Stimulated activated effector memory CD8-positive, alpha-beta T cell treated with anti-CD3 and anti-CD28 coated beads, Interleukin-12 subunit alpha, Interleukin-12 subunit beta, amount 100 ng/mL, for 72 hours (primary cell): ENCODE results near the gene DMRTB1.

Experiments
- ATAC-seq: fragments of 150-1000 bp; cut with Tn5 transposase; 2 replicates; pipeline ENCODE4 v1.10.0; 2021
- DNase-seq, 2 donors: peaks; one replicate each; pipeline ENCODE4 v3.0.0; 2021 to 2022; ENCODE audit warnings: low spot score in 2 of 2
- H3K27ac Mint-ChIP-seq: one replicate; pipeline ENCODE4 v1.8.0; 2022; ENCODE audit warnings: mild to moderate bottlenecking, mixed read lengths
- H3K36me3 Mint-ChIP-seq: one replicate; pipeline ENCODE4 v1.8.0; 2022; ENCODE audit warnings: mild to moderate bottlenecking, mixed read lengths
- H3K4me1 Mint-ChIP-seq: one replicate; pipeline ENCODE4 v1.8.0; 2022; ENCODE audit warnings: mixed read lengths
- H3K4me3 Mint-ChIP-seq: one replicate; pipeline ENCODE4 v1.8.0; 2022; ENCODE audit warnings: mild to moderate bottlenecking, mixed read lengths
- H3K9me3 Mint-ChIP-seq: one replicate; pipeline ENCODE4 v1.8.0; 2022; ENCODE audit warnings: mixed read lengths

DMRTB1 gene

GRCh38 chr1:53468374-53468773, 9.2 kb downstream of the DMRTB1 start:
- Mint-ChIP-seq H3K9me3 (no peaks in the 10 kb centered on the region), H3K27ac (no peak overlapping the region), H3K36me3 (no peaks in the 10 kb centered on the region), H3K4me1 (peaks cover 5% of the 10 kb centered on the region), H3K4me3 (no peak overlapping the region)
- ATAC-seq (no peak), DNase-seq (no peak)

GRCh38 chr1:53469373-53469772, 10.2 kb downstream of the DMRTB1 start:
- Mint-ChIP-seq H3K27ac (no peak overlapping the region), H3K4me3 (no peak overlapping the region), H3K9me3 (no peaks in the 10 kb centered on the region), H3K36me3 (no peaks in the 10 kb centered on the region), H3K4me1 (peaks cover 5% of the 10 kb centered on the region)
- no peak for DNase-seq
- no peak for ATAC-seq

GRCh38 chr1:53470155-53470554, 11.0 kb downstream of the DMRTB1 start:
- ATAC-seq (no peak), DNase-seq (no peak)
- no peak overlapping the region for H3K4me3 Mint-ChIP-seq
- peaks cover 5% of the 10 kb centered on the region for H3K4me1 Mint-ChIP-seq
- no peaks in the 10 kb centered on the region for H3K9me3 Mint-ChIP-seq
- no peak overlapping the region for H3K27ac Mint-ChIP-seq
- no peaks in the 10 kb centered on the region for H3K36me3 Mint-ChIP-seq

DNA sequence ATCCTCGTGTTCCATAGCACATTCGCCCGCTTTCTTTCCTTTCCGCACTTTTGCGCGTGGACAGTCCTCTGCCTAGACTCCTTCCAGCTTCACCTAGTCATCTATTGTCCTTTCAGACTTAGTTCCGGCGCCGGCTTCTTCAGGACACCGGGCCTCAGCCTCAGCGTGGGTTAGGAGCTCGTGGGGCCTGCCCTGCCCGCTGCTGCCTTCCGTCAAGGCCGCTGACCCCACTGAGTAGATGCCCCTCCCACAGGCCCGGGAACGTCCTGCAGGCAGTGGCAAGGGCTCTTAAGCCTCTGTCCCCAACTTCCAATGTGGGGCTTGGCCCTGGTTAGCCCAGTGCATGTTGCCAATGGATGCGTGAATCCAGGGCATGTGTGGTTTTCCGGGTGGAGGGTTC, 11.4 kb downstream of the DMRTB1 start:
- no peaks in the 10 kb centered on the region for H3K36me3 Mint-ChIP-seq
- ATAC-seq (no peak), DNase-seq (no peak)
- H3K4me3 Mint-ChIP-seq: no peak overlapping the region
- H3K4me1 Mint-ChIP-seq: peaks cover 5% of the 10 kb centered on the region
- no peak overlapping the region for H3K27ac Mint-ChIP-seq
- no peaks in the 10 kb centered on the region for H3K9me3 Mint-ChIP-seq

GRCh38 chr1:53471000-53471399, 11.8 kb downstream of the DMRTB1 start:
- Mint-ChIP-seq H3K4me3 (no peak overlapping the region), H3K9me3 (no peaks in the 10 kb centered on the region), H3K36me3 (no peaks in the 10 kb centered on the region), H3K4me1 (peaks cover 5% of the 10 kb centered on the region), H3K27ac (no peak overlapping the region)
- ATAC-seq (no peak), DNase-seq (no peak)

- Mint-ChIP-seq H3K4me1 (no peaks in the 10 kb centered on the region), H3K9me3 (no peaks in the 10 kb centered on the region), H3K27ac (no peak overlapping the region), H3K36me3 (no peaks in the 10 kb centered on the region), H3K4me3 (no peak overlapping the region)
- no peak for DNase-seq
- no peak for ATAC-seq
These were observed 14.3 kb downstream of the DMRTB1 start for GRCh38 chr1:53473463-53473862.

GRCh38 chr1:53475664-53476063, 16.5 kb downstream of the DMRTB1 start:
- no peak for ATAC-seq

DNA sequence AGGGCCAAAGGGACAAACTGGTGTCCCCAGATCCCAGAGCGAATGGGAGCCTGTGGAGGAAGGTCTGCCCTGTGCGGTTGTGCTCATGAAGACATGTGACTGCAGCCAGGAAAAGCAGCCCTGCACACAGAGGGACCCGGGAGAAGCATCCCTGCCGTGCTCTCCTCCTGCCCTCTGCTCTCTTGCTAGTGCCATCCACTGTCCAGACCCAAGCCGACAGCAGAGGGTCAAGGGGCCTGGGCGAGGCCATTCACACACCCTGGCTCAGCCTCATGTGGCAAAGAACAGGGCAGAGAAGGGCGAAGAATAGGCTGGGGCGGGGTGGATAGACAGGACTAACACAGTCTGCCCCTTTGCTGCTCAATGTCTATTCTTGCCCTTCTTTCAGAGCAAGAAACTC, 17.4 kb downstream of the DMRTB1 start:
- no peak overlapping the region for H3K27ac Mint-ChIP-seq
- H3K4me1 Mint-ChIP-seq: no peaks in the 10 kb centered on the region
- no peak for ATAC-seq
- H3K4me3 Mint-ChIP-seq: no peak overlapping the region
- no peaks in the 10 kb centered on the region for H3K9me3 Mint-ChIP-seq
- DNase-seq: no peak
- H3K36me3 Mint-ChIP-seq: no peaks in the 10 kb centered on the region

More at GRCh38 chr1:53475664-53476063, 16.5 kb downstream of the DMRTB1 start:
- H3K4me1 Mint-ChIP-seq: no peaks in the 10 kb centered on the region
- no peaks in the 10 kb centered on the region for H3K36me3 Mint-ChIP-seq
- H3K4me3 Mint-ChIP-seq: no peak overlapping the region
- H3K9me3 Mint-ChIP-seq: no peaks in the 10 kb centered on the region
- no peak overlapping the region for H3K27ac Mint-ChIP-seq
- no peak for DNase-seq

DNA sequence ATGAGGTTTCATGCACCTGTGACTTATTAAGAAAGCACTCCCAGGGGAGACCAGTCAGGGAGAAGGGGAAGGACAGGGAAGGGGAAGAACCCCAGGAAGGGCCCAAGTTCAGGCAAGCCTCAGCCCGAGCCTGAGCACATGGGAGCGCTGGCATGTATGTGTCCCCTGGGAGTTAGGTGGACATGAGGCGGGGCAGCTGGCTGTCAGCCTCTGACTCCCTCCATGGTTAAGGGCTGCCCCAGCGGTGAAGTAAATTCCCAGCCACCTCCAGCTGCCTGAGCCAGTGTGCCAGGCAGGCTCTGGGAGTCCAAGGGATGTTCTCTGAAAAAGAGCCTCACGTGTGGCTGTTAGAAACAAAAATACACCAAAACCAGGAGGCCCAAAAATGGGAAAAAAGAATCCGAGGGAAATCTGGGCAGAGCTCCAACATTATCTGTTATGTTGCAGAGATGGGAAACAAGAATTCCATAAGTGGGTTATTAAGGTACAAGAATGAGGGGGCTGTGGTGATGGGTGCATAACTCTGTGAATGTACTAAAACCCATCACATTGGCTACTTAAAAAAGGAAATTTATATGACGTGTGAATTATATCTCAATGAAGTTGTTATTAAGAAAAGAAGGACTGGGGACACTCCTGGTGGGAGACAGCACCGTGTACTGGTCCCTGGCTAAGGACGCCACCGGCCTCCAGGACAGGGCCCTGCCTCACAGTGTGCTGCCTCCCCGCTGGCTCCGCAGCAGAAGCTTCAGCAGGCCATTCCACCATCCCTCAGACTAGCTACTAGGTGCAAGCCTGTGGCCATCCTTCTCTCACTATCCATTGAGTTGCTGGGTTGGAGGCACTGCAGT, 18.7 kb downstream of the DMRTB1 start:
- Mint-ChIP-seq H3K36me3 (no peaks in the 10 kb centered on the region), H3K27ac (no peak overlapping the region), H3K9me3 (no peaks in the 10 kb centered on the region), H3K4me1 (no peaks in the 10 kb centered on the region), H3K4me3 (no peak overlapping the region)
- ATAC-seq: no peak
- no peak for DNase-seq

GRCh38 chr1:53478502-53478818, 19.3 kb downstream of the DMRTB1 start:
- Mint-ChIP-seq H3K4me3 (no peak overlapping the region), H3K36me3 (no peaks in the 10 kb centered on the region), H3K9me3 (no peaks in the 10 kb centered on the region), H3K4me1 (no peaks in the 10 kb centered on the region), H3K27ac (no peak overlapping the region)
- DNase-seq (no peak), ATAC-seq (no peak)

- DNase-seq (no peak), ATAC-seq (no peak)
- H3K9me3 Mint-ChIP-seq: no peaks in the 10 kb centered on the region
- H3K36me3 Mint-ChIP-seq: no peaks in the 10 kb centered on the region
- H3K27ac Mint-ChIP-seq: no peak overlapping the region
- H3K4me3 Mint-ChIP-seq: no peak overlapping the region
- peaks cover 11% of the 10 kb centered on the region for H3K4me1 Mint-ChIP-seq
These were observed 21.5 kb downstream of the DMRTB1 start for GRCh38 chr1:53480678-53481077.

DNA sequence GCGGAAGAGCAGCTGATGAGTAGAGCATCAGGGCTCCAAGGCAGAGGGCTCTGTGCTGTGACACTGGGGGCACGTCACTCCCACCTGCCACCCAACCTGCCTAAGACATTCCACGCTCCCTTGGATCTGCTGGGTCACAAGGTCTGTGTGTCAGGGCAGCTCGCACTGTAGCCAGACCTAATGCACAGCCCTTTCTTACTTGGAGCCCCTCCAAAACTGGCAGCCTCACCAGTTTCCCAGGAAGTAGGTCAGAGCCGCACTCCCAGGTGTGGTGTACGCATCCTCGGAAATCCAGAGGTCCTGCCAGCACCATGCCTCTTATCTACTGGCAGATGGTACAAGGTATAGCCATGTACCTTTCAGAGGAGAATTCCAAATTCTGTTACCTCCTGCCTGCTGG, 22.3 kb downstream of the DMRTB1 start:
- H3K4me3 Mint-ChIP-seq: no peak overlapping the region
- H3K36me3 Mint-ChIP-seq: no peaks in the 10 kb centered on the region
- no peak overlapping the region for H3K27ac Mint-ChIP-seq
- DNase-seq: no peak
- no peak for ATAC-seq
- peaks cover 12% of the 10 kb centered on the region for H3K4me1 Mint-ChIP-seq
- H3K9me3 Mint-ChIP-seq: no peaks in the 10 kb centered on the region

GRCh38 chr1:53482441-53483153, 23.4 kb downstream of the DMRTB1 start:
- Mint-ChIP-seq H3K36me3 (no peaks in the 10 kb centered on the region), H3K4me1 (peaks cover 12% of the 10 kb centered on the region), H3K9me3 (no peaks in the 10 kb centered on the region), H3K4me3 (no peak overlapping the region), H3K27ac (no peak overlapping the region)
- DNase-seq (no peak), ATAC-seq (no peak)

DNA sequence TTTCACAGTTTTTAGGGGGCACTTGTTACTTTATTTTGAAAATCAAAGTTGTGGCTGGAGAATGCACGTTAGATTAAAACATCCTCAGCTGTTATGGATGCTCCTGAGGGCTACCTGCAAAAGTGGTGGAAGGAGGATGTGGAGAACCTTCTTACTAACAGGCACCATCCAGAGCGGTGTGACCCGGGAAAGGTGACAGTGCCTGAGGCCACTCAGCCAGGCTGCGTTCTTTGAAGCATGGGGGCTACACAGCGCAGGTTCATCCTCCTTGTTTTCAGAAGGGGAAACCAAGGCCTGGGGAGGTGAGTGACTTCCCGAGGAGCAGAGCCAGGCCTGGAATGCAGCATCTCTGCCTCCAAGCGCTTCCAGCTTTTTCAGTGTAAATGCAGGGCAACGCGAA, 24.0 kb downstream of the DMRTB1 start:
- no peaks in the 10 kb centered on the region for H3K9me3 Mint-ChIP-seq
- H3K36me3 Mint-ChIP-seq: no peaks in the 10 kb centered on the region
- peaks cover 12% of the 10 kb centered on the region for H3K4me1 Mint-ChIP-seq

DNA sequence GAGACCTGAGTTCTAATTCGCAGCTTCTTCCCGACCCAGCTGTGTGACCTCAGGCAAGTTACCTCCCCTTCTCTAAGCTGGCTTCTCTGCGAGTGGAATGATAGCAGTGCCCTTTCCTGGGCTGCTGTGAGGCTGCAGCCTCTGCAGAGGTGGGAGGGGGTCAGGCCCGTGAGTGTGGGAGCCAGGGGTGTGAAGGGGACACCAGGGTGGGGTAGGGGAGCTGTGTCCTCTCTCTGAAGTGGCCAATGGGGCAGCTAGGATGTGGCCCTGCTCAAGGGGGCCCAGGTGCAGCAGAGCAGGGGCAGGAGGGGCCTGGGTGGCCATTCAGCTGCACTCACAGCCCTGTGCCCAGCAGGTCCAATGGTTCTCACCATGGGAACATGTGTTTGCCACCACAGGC, 24.5 kb downstream of the DMRTB1 start:
- no peaks in the 10 kb centered on the region for H3K36me3 Mint-ChIP-seq
- H3K4me1 Mint-ChIP-seq: peaks cover 12% of the 10 kb centered on the region
- no peak overlapping the region for H3K27ac Mint-ChIP-seq
- DNase-seq (no peak), ATAC-seq (no peak)
- H3K9me3 Mint-ChIP-seq: no peaks in the 10 kb centered on the region
- H3K4me3 Mint-ChIP-seq: no peak overlapping the region

More for the DNA sequence above, 24.0 kb downstream of the DMRTB1 start:
- no peak for DNase-seq
- Mint-ChIP-seq H3K4me3 (no peak overlapping the region), H3K27ac (no peak overlapping the region)
- no peak for ATAC-seq
